ENCODE data around the gene PBXIP1. TPM values are rescaled to one million over a fixed set of nuclear protein-coding genes. Genes with fewer than 3 reads are reported as not detected.

PBXIP1 gene
- total and polyA plus RNA-seq, 5 donors, result 82.9 to 104 (median 88.4) TPM

DNA sequence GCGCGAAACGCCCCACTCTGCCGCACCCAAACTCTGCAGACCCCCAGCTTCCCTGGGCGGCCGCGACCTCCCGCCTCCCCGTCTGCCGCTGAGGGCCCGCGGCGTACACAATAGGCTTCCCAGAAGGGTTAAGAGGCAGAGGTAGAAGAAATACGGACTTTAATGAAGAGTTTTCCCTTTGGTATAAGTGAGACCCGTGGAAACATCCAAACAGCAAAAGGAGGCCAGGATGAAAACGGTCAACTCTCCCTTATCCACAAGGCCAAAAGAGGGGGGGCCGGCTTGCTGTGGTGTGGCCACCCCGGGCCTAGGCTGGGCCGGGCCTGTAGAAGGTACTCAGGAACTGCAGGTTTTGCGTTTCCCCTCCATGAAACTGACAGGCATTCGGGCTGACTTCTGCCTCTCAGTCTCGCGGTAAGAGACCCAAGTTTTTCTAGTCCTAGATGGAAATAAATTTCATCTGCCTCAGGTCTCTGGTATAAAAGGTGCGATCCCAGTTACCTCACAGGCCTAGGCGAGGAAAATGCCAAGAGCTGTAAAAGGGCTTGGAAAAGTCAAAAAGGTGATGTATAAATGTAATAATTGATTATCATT is 6.4 kb upstream of the PBXIP1 start:
- DNase-seq, result peak in 2 of 3 donors; percentile 70 to 72
- intact Hi-C loops (cut with DNase I), result loop anchor here in 2 of 4 donors (5.0 to 10.0 kb wide), 2 partner anchors 53 to 55 kb away; no protein-coding TSS in a partner anchor
- peak; percentile 5 to 11 for ATAC-seq
- H3K4me3 ChIP-seq (ENCODE audit: low read length), result peak overlapping the region; percentile 68
- no peaks in the 10 kb centered on the region for H3K27me3 ChIP-seq (ENCODE audit: control insufficient read depth, insufficient read depth)
- H3K9me3 ChIP-seq (ENCODE audit: control insufficient read depth, low read length), result no peaks in the 10 kb centered on the region
- WGBS, result 4% methylated on average over 25 of the region's 25 CpGs
- H3K4me1 ChIP-seq (ENCODE audit: control insufficient read depth, insufficient read depth, low read length), result peaks cover 2% of the 10 kb centered on the region
- peak overlapping the region; percentile 99 for H3K27ac ChIP-seq (ENCODE audit: low read length)

DNA sequence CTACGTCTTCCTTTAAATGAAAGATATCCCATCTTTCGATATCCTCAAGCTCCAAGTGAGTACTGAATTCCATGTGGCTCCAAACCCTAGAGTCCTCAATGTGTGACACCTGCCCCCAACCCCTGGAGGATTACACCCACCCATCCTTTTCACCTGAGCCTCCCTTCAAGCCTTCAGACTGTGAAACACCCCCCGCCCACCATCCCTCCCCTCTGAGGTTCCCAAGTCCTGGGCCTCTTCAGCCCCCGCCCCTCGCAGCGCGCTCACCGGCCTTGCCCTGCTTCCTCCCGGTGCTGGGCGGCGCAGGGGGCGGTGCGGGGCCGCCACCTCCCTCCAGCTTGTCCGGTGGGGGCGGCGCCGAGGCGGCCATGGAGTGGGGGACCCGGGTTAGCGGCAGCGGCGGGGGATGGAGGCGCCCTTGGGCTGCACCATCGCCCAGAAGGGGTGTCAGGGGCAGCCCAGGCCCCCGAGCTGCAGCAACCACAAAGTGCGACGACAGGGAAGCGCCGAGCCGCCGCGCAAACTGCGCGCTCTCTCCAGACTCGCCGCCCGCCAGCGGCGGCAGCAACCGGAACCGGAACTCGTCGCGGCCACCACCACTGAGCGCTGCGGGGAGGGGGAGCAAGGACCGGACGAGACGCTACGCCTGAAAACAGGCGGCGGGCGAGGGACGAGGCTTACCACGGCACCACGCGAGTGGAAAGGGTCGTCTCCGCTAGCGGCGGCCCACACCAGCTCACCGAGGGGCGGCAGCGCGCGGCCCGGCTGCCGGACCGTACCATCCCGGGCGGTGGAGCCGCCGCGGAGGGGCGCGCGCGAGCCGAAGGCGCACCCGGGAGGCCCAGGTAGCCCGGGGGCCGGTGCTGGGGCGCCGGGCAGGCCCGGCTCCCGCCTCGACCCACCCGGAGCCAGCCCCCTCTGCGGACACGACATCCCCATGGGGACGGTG is 5.6 kb upstream of the PBXIP1 start, which contains the start of gene PYGO2:
PYGO2 (minus strand) TSS at position 576 of the 949 bp plus-strand sequence; CDS start at position 370, 206 bp downstream.
- peak within 1 kb of the TSS; percentile 99 for H3K27ac ChIP-seq (ENCODE audit: low read length)
- ATAC-seq, result peak; percentile 88 to 90
- peak; percentile 86 to 94 (median 93) for DNase-seq
- no peaks in the 10 kb centered on the region for H3K9me3 ChIP-seq (ENCODE audit: control insufficient read depth, low read length)
- H3K27me3 ChIP-seq (ENCODE audit: control insufficient read depth, insufficient read depth), result no peaks in the 10 kb centered on the region
- intact Hi-C loops (cut with DNase I), result loop anchor here in 2 of 4 donors (5.0 to 10.0 kb wide), 2 partner anchors 53 to 56 kb away; no protein-coding TSS in a partner anchor
- under 1% methylated on average over 93 of the region's 93 CpGs for WGBS
- H3K4me3 ChIP-seq (ENCODE audit: low read length), result peak within 1 kb of the TSS; percentile 68
- peaks cover 2% of the 10 kb centered on the region for H3K4me1 ChIP-seq (ENCODE audit: control insufficient read depth, insufficient read depth, low read length)

DNA sequence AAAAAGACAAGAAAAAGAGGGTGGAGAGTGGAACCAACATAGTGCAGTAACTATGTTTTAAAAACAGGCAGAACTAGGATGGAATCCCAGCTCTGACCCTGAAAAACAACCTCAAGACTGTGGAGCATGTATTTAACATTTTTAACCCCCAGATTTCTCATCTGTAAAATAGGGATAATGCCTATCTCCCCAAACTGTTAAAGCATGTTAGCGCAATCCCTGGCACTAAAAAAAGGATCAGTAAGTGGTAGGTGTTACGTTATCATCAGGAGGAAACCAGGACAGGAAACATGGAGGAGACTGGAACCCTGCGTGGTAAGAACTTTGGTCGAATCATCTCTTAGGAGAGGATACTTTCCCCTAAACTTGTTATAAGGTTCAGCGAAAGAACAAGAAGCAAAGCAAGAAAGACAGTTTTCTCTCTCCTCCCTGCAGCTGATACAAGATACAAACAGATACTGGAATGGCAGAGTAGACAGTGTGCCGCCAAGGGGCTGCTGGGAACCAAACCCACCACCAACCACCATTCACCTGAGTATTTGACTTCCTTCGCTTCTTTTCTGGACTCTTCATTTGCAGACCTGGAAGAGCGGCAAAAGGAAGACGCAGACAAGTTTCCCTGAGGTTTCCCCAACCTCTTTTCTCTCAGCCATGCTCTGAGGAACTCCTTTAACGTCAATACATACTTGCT is 4.7 kb upstream of the PBXIP1 start:
- ATAC-seq (no peak), DNase-seq (no peak)

GRCh38 chr1:154959426-154959780 is 3.5 kb upstream of the PBXIP1 start:
- no peaks in the 10 kb centered on the region for H3K9me3 ChIP-seq (ENCODE audit: control insufficient read depth, low read length)
- ATAC-seq, result no peak
- WGBS, result 93% methylated on average over 7 of the region's 7 CpGs
- no peak overlapping the region for H3K27ac ChIP-seq (ENCODE audit: low read length)
- H3K4me3 ChIP-seq (ENCODE audit: low read length), result no peak overlapping the region
- H3K4me1 ChIP-seq (ENCODE audit: control insufficient read depth, insufficient read depth, low read length), result peaks cover 9% of the 10 kb centered on the region
- peak in 2 of 3 donors; percentile 39 to 56 for DNase-seq
- intact Hi-C loops (cut with DNase I), result loop anchor here in 1 of 4 donors (10.0 kb wide), 1 partner anchor 105 kb away; the partner anchor contains the start of gene EFNA4
- no peaks in the 10 kb centered on the region for H3K27me3 ChIP-seq (ENCODE audit: control insufficient read depth, insufficient read depth)

More for the DNA sequence above, 4.7 kb upstream of the PBXIP1 start:
- 30% methylated on average over 10 of the region's 10 CpGs for WGBS
- no peaks in the 10 kb centered on the region for H3K9me3 ChIP-seq (ENCODE audit: control insufficient read depth, low read length)
- peak overlapping the region; percentile 68 for H3K4me3 ChIP-seq (ENCODE audit: low read length)
- no peaks in the 10 kb centered on the region for H3K27me3 ChIP-seq (ENCODE audit: control insufficient read depth, insufficient read depth)
- intact Hi-C loops (cut with DNase I), result loop anchor here in 2 of 4 donors (5.0 to 10.0 kb wide), 2 partner anchors 54 to 57 kb away; no protein-coding TSS in a partner anchor
- H3K27ac ChIP-seq (ENCODE audit: low read length), result no peak overlapping the region
- H3K4me1 ChIP-seq (ENCODE audit: control insufficient read depth, insufficient read depth, low read length), result peaks cover 2% of the 10 kb centered on the region

DNA sequence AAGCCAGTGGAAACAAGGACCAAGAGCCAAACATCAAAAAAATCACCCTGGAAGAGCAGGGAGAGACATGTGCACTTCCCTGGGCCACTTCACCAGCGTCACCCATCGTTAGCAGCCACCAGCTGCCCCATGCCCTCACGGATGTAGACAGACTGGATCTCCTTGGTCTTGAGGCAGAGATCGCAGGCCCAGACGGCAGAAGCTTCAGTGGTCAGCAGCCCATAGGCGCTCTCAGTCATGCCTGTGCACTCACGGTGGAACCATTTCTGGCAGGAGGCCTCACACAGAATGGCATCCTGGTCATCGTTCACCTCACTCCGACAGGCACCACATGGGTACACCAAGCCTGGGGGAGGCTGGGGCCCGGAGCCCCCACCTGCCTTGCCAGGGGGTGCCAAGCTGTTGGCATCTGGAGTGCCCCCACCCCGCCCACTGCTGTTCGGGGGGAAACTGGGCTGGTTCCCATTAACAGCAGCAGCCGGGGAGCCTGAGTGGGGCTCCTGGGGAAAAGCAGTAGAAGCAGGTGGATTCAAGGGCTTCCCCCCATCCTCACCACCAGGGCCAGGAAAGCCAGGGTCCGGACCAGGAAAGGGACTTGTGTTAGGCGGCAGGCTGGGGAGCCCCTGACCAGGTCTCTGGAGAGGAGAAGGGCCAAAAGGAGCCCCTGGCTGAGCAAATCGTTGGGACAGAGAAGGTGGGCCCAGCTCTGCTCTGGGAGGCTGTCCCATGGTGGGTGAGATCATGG is 3.0 kb upstream of the PBXIP1 start:
- ATAC-seq (no peak), DNase-seq (peak in 2 of 3 donors; percentile 53 to 57)
- Histone ChIP-seq H3K27me3 (ENCODE audit: control insufficient read depth, insufficient read depth) (no peaks in the 10 kb centered on the region), H3K9me3 (ENCODE audit: control insufficient read depth, low read length) (no peaks in the 10 kb centered on the region), H3K4me3 (ENCODE audit: low read length) (no peak overlapping the region), H3K27ac (ENCODE audit: low read length) (no peak overlapping the region), H3K4me1 (ENCODE audit: control insufficient read depth, insufficient read depth, low read length) (peaks cover 13% of the 10 kb centered on the region)
- WGBS, result 91% methylated on average over 16 of the region's 16 CpGs
- intact Hi-C loops (cut with DNase I), result loop anchor here in 1 of 4 donors (10.0 kb wide), 1 partner anchor 106 kb away; the partner anchor contains the start of gene EFNA4

DNA sequence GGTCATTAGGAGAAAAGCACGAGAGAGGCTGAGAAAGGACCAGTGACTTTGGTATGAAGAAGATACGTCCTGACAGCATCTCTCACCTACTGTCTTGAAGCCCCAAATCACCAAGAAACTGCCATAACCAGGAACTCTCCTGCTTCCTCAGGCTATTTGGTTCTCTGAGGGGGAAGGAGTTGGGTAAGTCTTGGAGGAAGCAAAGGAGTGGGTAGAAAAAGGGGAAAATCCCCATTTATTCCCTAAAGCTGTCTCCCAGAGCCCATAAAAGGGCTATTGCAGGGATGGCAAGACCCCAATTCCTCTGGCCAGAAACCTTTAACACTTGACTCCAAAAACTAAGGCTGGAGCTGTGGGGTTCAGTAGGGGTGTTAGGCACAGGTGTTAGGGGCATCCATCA is 2.1 kb upstream of the PBXIP1 start:
- no peak for DNase-seq
- Histone ChIP-seq H3K9me3 (ENCODE audit: control insufficient read depth, low read length) (no peaks in the 10 kb centered on the region), H3K27me3 (ENCODE audit: control insufficient read depth, insufficient read depth) (no peaks in the 10 kb centered on the region), H3K4me1 (ENCODE audit: control insufficient read depth, insufficient read depth, low read length) (peaks cover 18% of the 10 kb centered on the region), H3K27ac (ENCODE audit: low read length) (no peak overlapping the region), H3K4me3 (ENCODE audit: low read length) (no peak overlapping the region)
- 71% methylated on average over 2 of the region's 2 CpGs for WGBS
- ATAC-seq, result no peak
- intact Hi-C loops (cut with DNase I), result loop anchor here in 1 of 4 donors (10.0 kb wide), 1 partner anchor 107 kb away; the partner anchor contains the start of gene EFNA4

DNA sequence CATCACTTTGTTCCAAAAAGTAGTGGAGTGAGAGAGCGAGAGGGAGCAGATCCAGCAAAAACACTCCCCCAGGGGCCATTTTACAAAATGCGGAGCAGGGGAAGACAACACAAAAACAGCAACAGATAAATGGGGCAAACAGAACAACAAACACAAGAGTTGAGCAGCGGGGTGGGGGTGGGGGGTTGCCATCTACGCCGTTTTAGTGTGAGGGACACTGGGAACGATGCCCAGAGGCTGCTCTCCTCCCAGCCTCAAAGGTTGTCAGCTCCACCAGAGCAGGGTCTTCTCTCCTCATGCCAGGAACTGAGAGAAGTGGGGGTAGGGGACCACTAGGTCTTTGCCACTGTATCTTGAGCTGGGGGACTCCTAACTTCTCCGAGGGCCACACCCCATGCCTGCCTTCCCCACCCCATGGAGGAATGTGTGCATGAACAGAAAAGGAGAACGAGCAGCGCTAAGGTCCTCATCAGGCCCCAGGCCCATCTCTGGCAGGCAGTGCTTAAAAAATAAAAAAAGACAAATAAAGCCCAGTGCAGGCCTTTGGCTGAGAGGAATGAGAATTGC is 1.3 kb upstream of the PBXIP1 start:
- intact Hi-C loops (cut with DNase I), result loop anchor here in 1 of 4 donors (10.0 kb wide), 1 partner anchor 108 kb away; the partner anchor contains the start of gene EFNA4
- H3K27ac ChIP-seq (ENCODE audit: low read length), result peak overlapping the region; percentile 98
- DNase-seq, result peak in 2 of 3 donors; percentile 43 to 52
- H3K27me3 ChIP-seq (ENCODE audit: control insufficient read depth, insufficient read depth), result no peaks in the 10 kb centered on the region
- 38% methylated on average over 9 of the region's 9 CpGs for WGBS
- ATAC-seq, result no peak
- no peak overlapping the region for H3K4me3 ChIP-seq (ENCODE audit: low read length)
- H3K4me1 ChIP-seq (ENCODE audit: control insufficient read depth, insufficient read depth, low read length), result peaks cover 23% of the 10 kb centered on the region
- H3K9me3 ChIP-seq (ENCODE audit: control insufficient read depth, low read length), result no peaks in the 10 kb centered on the region

GRCh38 chr1:154956544-154956941 is 644 bp upstream of the PBXIP1 start:
- Histone ChIP-seq H3K27me3 (ENCODE audit: control insufficient read depth, insufficient read depth) (no peaks in the 10 kb centered on the region), H3K4me3 (ENCODE audit: low read length) (peak overlapping the region; percentile 95), H3K4me1 (ENCODE audit: control insufficient read depth, insufficient read depth, low read length) (peaks cover 24% of the 10 kb centered on the region), H3K9me3 (ENCODE audit: control insufficient read depth, low read length) (no peaks in the 10 kb centered on the region), H3K27ac (ENCODE audit: low read length) (peak overlapping the region; percentile 98)
- WGBS, result 8% methylated on average over 6 of the region's 6 CpGs
- ATAC-seq, result peak; percentile 15 to 25
- DNase-seq, result peak in 2 of 3 donors; percentile 85 to 88
- intact Hi-C loops (cut with DNase I), result loop anchor here in 1 of 4 donors (10.0 kb wide), 1 partner anchor 108 kb away; the partner anchor contains the start of gene EFNA4

GRCh38 chr1:154955039-154955717 is 721 bp downstream of the PBXIP1 start:
- no peaks in the 10 kb centered on the region for H3K27me3 ChIP-seq (ENCODE audit: control insufficient read depth, insufficient read depth)
- DNase-seq, result peak in 2 of 3 donors; percentile 28 to 67
- intact Hi-C loops (cut with DNase I), result loop anchor here in 1 of 4 donors (10.0 kb wide), 1 partner anchor 110 kb away; the partner anchor contains the start of gene EFNA4
- peak overlapping the region; percentile 95 for H3K4me3 ChIP-seq (ENCODE audit: low read length)
- peak overlapping the region; percentile 98 for H3K27ac ChIP-seq (ENCODE audit: low read length)
- H3K4me1 ChIP-seq (ENCODE audit: control insufficient read depth, insufficient read depth, low read length), result peaks cover 22% of the 10 kb centered on the region
- WGBS, result 7% methylated on average over 4 of the region's 4 CpGs
- ATAC-seq, result peak in 1 of 2 donors; percentile 5
- no peaks in the 10 kb centered on the region for H3K9me3 ChIP-seq (ENCODE audit: control insufficient read depth, low read length)
